HEK293 (cell line): Measurements from ENCODE around the gene WNK4.

Experiments
- CTCF ChIA-PET: fragments of 350-600 bp; formaldehyde crosslinking; extraction: SDS; loops from one replicate; lab custom pipeline; 2021; ENCODE audit warnings: antibody characterized with exemption; lab: Yijun Ruan, JAX
- POLR2A ChIA-PET: fragments of 300-600 bp; formaldehyde crosslinking; extraction: SDS; loops from one replicate; lab custom pipeline; 2020; ENCODE audit warnings: antibody characterized with exemption, inconsistent platforms; lab: Yijun Ruan, JAX
- H3K27ac ChIP-seq: fragments of 200-500 bp; sonication (Bioruptor generic); 2 replicates; pipeline ENCODE4 v1.5.1; 2014; ENCODE audit warnings: low read depth, low read length, control low read depth, inconsistent platforms; ENCODE audit errors: extremely low read depth
- H3K36me3 ChIP-seq, 2 experiments: fragments of 200-500 bp in 1 of 2; sonication (Bioruptor generic) in 1 of 2; 1 replicate in 1 of 2; 2 replicates in 1 of 2; pipeline ENCODE4 v1.5.1; 2014 to 2017; ENCODE audit warnings: inconsistent platforms in 2 of 2, low read length in 2 of 2; ENCODE audit not compliant: control insufficient read depth in 2 of 2, insufficient read depth in 1 of 2
- H3K4me1 ChIP-seq: fragments of 200-500 bp; sonication (Bioruptor generic); 2 replicates; pipeline ENCODE4 v1.5.1; 2014; ENCODE audit warnings: mild to moderate bottlenecking, low read length, inconsistent platforms; ENCODE audit not compliant: control insufficient read depth, insufficient read depth
- H3K4me3 ChIP-seq: 2 replicates; pipeline ENCODE4 v1.5.1; 2011; ENCODE audit warnings: low read depth, mild to moderate bottlenecking, control low read depth, low read length, moderate library complexity
- H3K9me3 ChIP-seq: fragments of 200-500 bp; sonication (Bioruptor generic); 2 replicates; pipeline ENCODE4 v1.5.1; 2014; ENCODE audit warnings: low read depth, low read length, inconsistent platforms; ENCODE audit not compliant: control insufficient read depth, insufficient read depth
- BCL11A ChIP-seq: fragments of 450-650 bp; formaldehyde crosslinking; IDR thresholded peaks from 2 replicates; pipeline ENCODE4 v1.5.1; 2016; ENCODE audit warnings: low read depth, missing biosample characterization, missing genetic modification characterization
- CTCF ChIP-seq: fragments of 450-650 bp; formaldehyde crosslinking; IDR thresholded peaks from 2 replicates; pipeline ENCODE4 v1.5.1; 2016; ENCODE audit warnings: missing biosample characterization, missing genetic modification characterization
- GLIS2 ChIP-seq: fragments of 450-650 bp; formaldehyde crosslinking; IDR thresholded peaks from 2 replicates; pipeline ENCODE4 v1.5.1; 2016; ENCODE audit warnings: missing biosample characterization, missing genetic modification characterization
- IKZF3 ChIP-seq: fragments of 450-650 bp; IDR thresholded peaks from 2 replicates; pipeline ENCODE4 v1.5.0; 2018; ENCODE audit warnings: missing biosample characterization, mild to moderate bottlenecking, missing genetic modification characterization, moderate library complexity
- KLF7 ChIP-seq: fragments of 450-650 bp; formaldehyde crosslinking; IDR thresholded peaks from 2 replicates; pipeline ENCODE4 v1.5.1; 2016; ENCODE audit warnings: missing biosample characterization, missing genetic modification characterization, borderline replicate concordance
- PRDM1 ChIP-seq: fragments of 450-650 bp; formaldehyde crosslinking; IDR thresholded peaks from 2 replicates; pipeline ENCODE4; 2016; ENCODE audit warnings: missing biosample characterization, missing genetic modification characterization
- SCRT1 ChIP-seq: fragments of 450-650 bp; formaldehyde crosslinking; IDR thresholded peaks from 2 replicates; pipeline ENCODE4 v1.5.1; 2016; ENCODE audit warnings: missing biosample characterization, missing genetic modification characterization, borderline replicate concordance
- SP3 ChIP-seq: fragments of 450-650 bp; formaldehyde crosslinking; IDR thresholded peaks from 2 replicates; pipeline ENCODE4 v1.5.1; 2016; ENCODE audit warnings: missing biosample characterization, missing genetic modification characterization
- ZNF114 ChIP-seq: fragments of 450-650 bp; formaldehyde crosslinking; IDR thresholded peaks from 2 replicates; pipeline ENCODE4 v1.5.0; 2017; ENCODE audit warnings: missing biosample characterization, missing genetic modification characterization
- ZNF138 ChIP-seq: fragments of 450-650 bp; formaldehyde crosslinking; IDR thresholded peaks from 2 replicates; pipeline ENCODE4 v1.5.1; 2016; ENCODE audit warnings: missing biosample characterization, missing genetic modification characterization, borderline replicate concordance
- ZNF202 ChIP-seq: fragments of 450-650 bp; formaldehyde crosslinking; IDR thresholded peaks from 2 replicates; pipeline ENCODE4 v1.5.1; 2016; ENCODE audit warnings: missing biosample characterization, missing genetic modification characterization, borderline replicate concordance
- ZNF292 ChIP-seq: fragments of 450-650 bp; formaldehyde crosslinking; IDR thresholded peaks from 2 replicates; pipeline ENCODE4 v1.5.1; 2016; ENCODE audit warnings: low read depth, missing biosample characterization, missing genetic modification characterization, borderline replicate concordance
- ZNF560 ChIP-seq: fragments of 450-650 bp; formaldehyde crosslinking; IDR thresholded peaks from 2 replicates; pipeline ENCODE4 v1.5.1; 2017; ENCODE audit warnings: missing biosample characterization, missing genetic modification characterization, borderline replicate concordance
- ZNF585B ChIP-seq: fragments of 450-650 bp; formaldehyde crosslinking; IDR thresholded peaks from 2 replicates; pipeline ENCODE4 v1.5.1; 2016; ENCODE audit warnings: missing biosample characterization, missing genetic modification characterization
- ZNF610 ChIP-seq: fragments of 450-650 bp; formaldehyde crosslinking; IDR thresholded peaks from 2 replicates; pipeline ENCODE4 v1.5.1; 2016; ENCODE audit warnings: missing biosample characterization, missing genetic modification characterization, borderline replicate concordance
- ZNF654 ChIP-seq: fragments of 450-650 bp; formaldehyde crosslinking; IDR thresholded peaks from 2 replicates; pipeline ENCODE4 v1.5.1; 2016; ENCODE audit warnings: low read depth, missing biosample characterization, missing genetic modification characterization
- ZNF660 ChIP-seq: fragments of 450-650 bp; IDR thresholded peaks from 2 replicates; pipeline ENCODE4 v1.5.1; 2018; ENCODE audit warnings: missing biosample characterization, mild to moderate bottlenecking, missing genetic modification characterization
- ZNF777 ChIP-seq: fragments of 450-650 bp; formaldehyde crosslinking; IDR thresholded peaks from 2 replicates; pipeline ENCODE4 v1.5.1; 2017; ENCODE audit warnings: missing biosample characterization, missing genetic modification characterization, borderline replicate concordance

The WNK4 gene

DNA sequence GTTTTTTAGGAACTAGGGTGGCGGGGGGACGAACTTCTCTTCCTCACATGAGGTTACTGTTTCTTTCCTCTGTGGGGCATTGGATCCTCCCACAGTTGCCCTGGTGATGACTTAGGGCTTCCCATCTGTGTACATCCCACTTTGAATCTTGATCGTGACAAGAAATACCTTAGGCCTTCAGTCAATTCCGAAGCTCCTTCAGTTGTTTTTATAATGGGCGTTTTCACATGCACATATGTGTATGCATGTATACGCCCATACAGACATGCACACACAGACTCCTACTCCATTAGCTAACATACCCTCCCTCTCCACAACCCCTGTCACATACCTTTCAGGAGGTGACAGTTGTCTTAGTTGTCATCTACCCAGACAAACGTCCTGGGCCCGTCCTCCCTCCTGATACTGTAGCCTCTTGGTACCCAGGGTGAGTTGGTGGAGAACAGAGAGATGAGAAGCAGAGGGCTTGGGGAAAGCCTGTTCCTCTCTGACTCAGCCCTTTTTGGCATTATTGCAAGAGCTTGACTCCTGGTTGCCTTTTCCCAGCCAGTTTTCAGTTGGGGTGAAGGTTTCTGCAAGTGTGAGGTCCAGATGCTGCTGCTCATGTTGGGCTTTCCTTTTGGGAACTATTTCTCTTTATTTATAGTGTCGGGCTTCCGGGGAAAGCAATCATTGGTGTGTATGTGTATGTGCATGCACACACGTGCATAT lies 61.7 kb downstream of the WNK4 start:
- POLR2A ChIA-PET, result interaction anchor here (0.6 to 4.7 kb wide), 4 partner anchors 8 to 265 kb away, joined by 3 to 25 read pairs (median 3); partner anchors contain the start of genes PSME3 and RPL27
- no peaks in the 10 kb centered on the region for H3K9me3 ChIP-seq

DNA sequence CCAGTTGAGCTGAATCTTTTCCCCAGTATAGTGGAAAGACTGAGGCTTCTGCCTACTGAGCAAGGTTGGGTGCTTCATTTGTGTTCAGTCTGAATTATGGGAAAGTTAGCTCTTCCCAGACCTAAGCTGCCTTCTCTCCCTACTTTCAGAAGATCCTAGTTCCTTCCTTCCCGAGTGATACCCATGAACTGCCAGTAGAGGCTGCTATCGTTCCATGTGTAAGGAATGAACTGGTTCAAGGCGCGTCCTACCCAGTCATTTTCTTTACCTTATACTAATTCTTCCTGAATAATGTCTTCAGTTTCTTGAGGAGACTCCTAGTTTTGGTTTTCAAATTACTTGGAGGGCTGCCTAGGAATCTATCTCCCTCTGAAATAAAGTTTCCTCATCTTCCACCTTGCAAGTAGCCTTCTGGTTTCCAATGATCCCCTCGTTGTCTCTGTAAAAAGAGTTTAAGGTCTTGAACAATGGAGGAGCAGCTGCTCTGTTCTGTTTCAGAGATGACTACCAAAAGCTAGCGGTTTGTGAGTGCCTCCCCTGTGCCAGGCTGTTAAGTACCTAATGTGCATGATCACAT lies 63.0 kb downstream of the WNK4 start:
- TF ChIP-seq CTCF (tag by site-specific recombination) (peak; percentile 89), SCRT1 (tag by site-specific recombination) (no peak), BCL11A (no peak), ZNF654 (tag by site-specific recombination) (peak; percentile 97), ZNF585B (no peak), IKZF3 (peak; percentile 56), PRDM1 (tag by site-specific recombination) (peak; percentile 11; the same call in 1 of the 2 replicates)
- Histone ChIP-seq H3K4me3 (no peak overlapping the region), H3K27ac (no peak overlapping the region), H3K36me3 (peaks cover 33 to 74% of the 10 kb centered on the region in 2 experiments), H3K4me1 (no peaks in the 10 kb centered on the region), H3K9me3 (no peaks in the 10 kb centered on the region)
- ChIA-PET CTCF (interaction anchor here (0.5 to 5.4 kb wide), 36 partner anchors 9 to 496 kb away, joined by 3 to 81 read pairs (median 4); partner anchors contain the start of genes IFI35, PSME3 and RPL27), POLR2A (interaction anchor here (1.0 to 4.7 kb wide), 4 partner anchors 10 to 472 kb away, joined by 3 to 25 read pairs (median 3); partner anchors contain the start of genes PSME3 and RPL27)

More for the DNA sequence above, 61.7 kb downstream of the WNK4 start:
- H3K36me3 ChIP-seq, result peaks cover 47 to 87% of the 10 kb centered on the region in 2 experiments
- no peaks in the 10 kb centered on the region for H3K4me1 ChIP-seq
- TF ChIP-seq KLF7 (no peak), ZNF114 (tag by site-specific recombination) (no peak)
- H3K27ac ChIP-seq, result no peak overlapping the region
- H3K4me3 ChIP-seq, result no peak overlapping the region
- CTCF ChIA-PET, result interaction anchor here (0.5 to 5.4 kb wide), 21 partner anchors 8 to 554 kb away, joined by 3 to 81 read pairs (median 5); partner anchors contain the start of genes IFI35, PSME3 and RPL27

DNA sequence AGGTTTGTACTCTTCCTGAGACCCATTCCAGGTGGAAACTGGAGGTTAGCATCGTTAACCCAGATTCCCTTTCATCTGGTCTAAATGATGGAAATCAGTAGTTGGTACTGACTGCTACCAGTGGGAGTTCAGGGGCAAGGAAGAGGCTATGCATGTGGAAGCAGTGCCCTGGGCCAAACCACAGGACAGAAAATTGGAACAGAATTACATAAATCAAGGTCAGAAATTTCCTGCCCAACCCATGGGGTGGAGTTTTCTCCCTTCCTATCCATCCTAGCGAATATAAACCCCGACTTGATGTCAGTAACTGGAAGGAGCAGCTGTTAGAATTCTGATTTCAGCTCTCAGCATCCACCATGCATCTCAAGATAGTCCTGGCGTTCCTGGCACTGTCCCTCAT lies 63.9 kb downstream of the WNK4 start, which contains the start of gene AOC2:
AOC2 (plus strand) TSS at position 310 of the 400 bp plus-strand sequence; CDS start at position 357, 47 bp downstream.
- CTCF ChIA-PET, result interaction anchor here (0.6 to 5.4 kb wide), 18 partner anchors 10 to 371 kb away, joined by 3 to 81 read pairs (median 4); partner anchors contain the start of genes IFI35, PSME3 and RPL27
- H3K4me3 ChIP-seq, result no peak within 1 kb of the TSS
- peaks cover 25 to 66% of the 10 kb centered on the region in 2 experiments for H3K36me3 ChIP-seq
- no peak for TF ChIP-seq ZNF202
- no peaks in the 10 kb centered on the region for H3K9me3 ChIP-seq
- H3K4me1 ChIP-seq, result no peaks in the 10 kb centered on the region
- POLR2A ChIA-PET, result interaction anchor here (1.4 to 4.7 kb wide), 4 partner anchors 11 to 471 kb away, joined by 3 to 25 read pairs (median 10); partner anchors contain the start of genes PSME3 and RPL27
- no peak within 1 kb of the TSS for H3K27ac ChIP-seq

- POLR2A ChIA-PET, result interaction anchor here (0.6 to 4.7 kb wide), 7 partner anchors 11 to 303 kb away, joined by 3 to 25 read pairs (median 5); partner anchors contain the start of genes BECN1, PSME3 and RPL27
- H3K4me1 ChIP-seq, result no peaks in the 10 kb centered on the region
- no peak overlapping the region for H3K27ac ChIP-seq
- H3K4me3 ChIP-seq, result no peak overlapping the region
- TF ChIP-seq ZNF292 (no peak), SP3 (tag by site-specific recombination) (no peak), ZNF660 (tag by site-specific recombination) (no peak), ZNF138 (no peak), ZNF560 (tag by site-specific recombination) (no peak), GLIS2 (tag by site-specific recombination) (no peak), ZNF610 (tag by site-specific recombination) (no peak), ZNF777 (tag by site-specific recombination) (no peak)
- peaks cover 18 to 60% of the 10 kb centered on the region in 2 experiments for H3K36me3 ChIP-seq
- H3K9me3 ChIP-seq, result no peaks in the 10 kb centered on the region
- CTCF ChIA-PET, result interaction anchor here (0.5 to 5.4 kb wide), 10 partner anchors 11 to 829 kb away, joined by 3 to 81 read pairs (median 4); partner anchors contain the start of gene RPL27
These were observed 64.5 kb downstream of the WNK4 start for GRCh38 chr17:42844761-42845555.
